ENCODE results near the gene SDCBP2. TPM values are rescaled to one million over a fixed set of nuclear protein-coding genes. Genes with fewer than 3 reads are reported as not detected.

SDCBP2 gene
- polyA plus RNA-seq, 2 of the 4 experiments (the other 2 are of a cell fraction) = 0.35 to 0.58 TPM

DNA sequence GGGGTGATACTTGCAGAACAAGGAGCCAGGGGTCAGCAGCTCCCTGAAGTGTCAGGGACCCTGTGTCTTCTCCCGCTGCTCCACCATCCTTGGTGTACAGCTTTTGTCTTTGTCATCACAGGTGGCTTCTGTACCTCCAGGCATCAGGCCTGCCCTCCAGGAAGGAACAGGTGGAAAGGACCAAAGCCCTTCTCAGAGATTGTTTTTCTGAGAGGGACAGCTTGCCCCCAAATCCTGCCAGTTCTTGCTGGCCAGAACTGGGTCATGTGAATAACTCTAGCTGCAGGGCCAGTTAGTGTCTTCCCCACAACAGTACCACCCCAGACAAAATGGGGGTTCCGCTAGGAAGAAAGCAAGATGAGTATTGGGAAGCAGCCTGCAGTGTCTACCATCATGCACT is 31.5 kb downstream of the SDCBP2 start:
- FAIRE-seq (no peak), ATAC-seq (no peak), DNase-seq (ENCODE audit: low read depth in 1 of 2, low spot score in 1 of 2) (no peak)
- Histone ChIP-seq H3K9me3 (no peaks in the 10 kb centered on the region), H3K4me2 (no peak overlapping the region), H3K4me1 (peaks cover 5% of the 10 kb centered on the region; the same call in 1 of the 3 replicates), H3K27ac (no peak overlapping the region), H3K4me3 (no peak overlapping the region)
- TF ChIP-seq POLR2AphosphoS2 (conservative IDR thresholded peaks at IDR 0.05; ENCODE audit: low read length) (no peak), HOXB5 (CRISPR knock-in tag; IDR thresholded peaks at IDR 0.05) (no peak), NFE2L2 (conservative IDR thresholded peaks at IDR 0.05; ENCODE audit: low read length) (no peak), RFX5 (IDR thresholded peaks at IDR 0.05) (no peak), E2F6 (IDR thresholded peaks at IDR 0.05; ENCODE audit: borderline replicate concordance, low read depth) (no peak), RCOR1 (IDR thresholded peaks at IDR 0.05; ENCODE audit: low read depth, low read length) (no peak)
- TF ChIP-seq, protein P1, sequence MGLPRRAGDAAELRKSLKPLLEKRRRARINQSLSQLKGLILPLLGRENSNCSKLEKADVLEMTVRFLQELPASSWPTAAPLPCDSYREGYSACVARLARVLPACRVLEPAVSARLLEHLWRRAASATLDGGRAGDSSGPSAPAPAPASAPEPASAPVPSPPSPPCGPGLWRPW (IDR thresholded peaks at IDR 0.05) = no peak
- WGBS (ENCODE audit: missing lambda C conversion rate) = 83% methylated on average over 2 of the region's 2 CpGs
- ChIA-PET POLR2A (no interaction called here), CTCF (interaction anchor here (1.0 to 1.4 kb wide), 2 partner anchors 13 to 140 kb away, joined by 3 to 5 read pairs; no protein-coding TSS in a partner anchor)

DNA sequence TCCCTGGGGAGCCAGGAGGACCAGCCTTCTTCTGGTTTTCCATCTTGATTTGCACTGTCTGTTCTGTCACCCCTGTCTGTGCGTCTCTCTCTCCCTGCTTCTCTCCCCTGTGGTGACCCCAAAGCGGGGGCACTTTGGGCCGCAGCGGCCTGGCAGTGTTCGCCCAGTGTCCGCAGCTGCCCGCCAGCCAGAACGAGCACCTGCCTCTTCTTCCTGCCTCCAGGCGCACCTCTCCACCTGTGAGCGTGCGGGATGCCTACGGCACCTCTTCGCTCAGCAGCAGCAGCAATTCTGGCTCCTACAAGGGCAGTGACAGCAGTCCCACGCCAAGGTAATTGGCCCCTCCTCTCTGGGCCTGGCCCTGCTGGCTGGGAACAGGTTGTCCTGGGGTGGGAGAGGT is 32.0 kb downstream of the SDCBP2 start:
- Histone ChIP-seq H3K9me3 (no peaks in the 10 kb centered on the region), H3K27ac (no peak overlapping the region), H3K4me1 (peaks cover 5% of the 10 kb centered on the region; the same call in 1 of the 3 replicates), H3K4me2 (no peak overlapping the region), H3K4me3 (no peak overlapping the region)
- no peak for ATAC-seq
- ChIA-PET CTCF (interaction anchor here (0.6 to 1.4 kb wide), 3 partner anchors 13 to 141 kb away, joined by 3 to 5 read pairs (median 3); no protein-coding TSS in a partner anchor), POLR2A (no interaction called here)
- no peak for TF ChIP-seq HOXA7 (CRISPR knock-in tag; IDR thresholded peaks at IDR 0.05)
- no peak for TF ChIP-seq ZSCAN20 (CRISPR knock-in tag; IDR thresholded peaks at IDR 0.05)
- TF ChIP-seq POLR2A (IDR thresholded peaks at IDR 0.05; ENCODE audit: low read length) = no peak
- no peak for TF ChIP-seq HOXB5 (CRISPR knock-in tag; IDR thresholded peaks at IDR 0.05)
- no peak for TF ChIP-seq NPAS2 (CRISPR knock-in tag; IDR thresholded peaks at IDR 0.05; ENCODE audit: borderline replicate concordance)
- TF ChIP-seq, protein P2, sequence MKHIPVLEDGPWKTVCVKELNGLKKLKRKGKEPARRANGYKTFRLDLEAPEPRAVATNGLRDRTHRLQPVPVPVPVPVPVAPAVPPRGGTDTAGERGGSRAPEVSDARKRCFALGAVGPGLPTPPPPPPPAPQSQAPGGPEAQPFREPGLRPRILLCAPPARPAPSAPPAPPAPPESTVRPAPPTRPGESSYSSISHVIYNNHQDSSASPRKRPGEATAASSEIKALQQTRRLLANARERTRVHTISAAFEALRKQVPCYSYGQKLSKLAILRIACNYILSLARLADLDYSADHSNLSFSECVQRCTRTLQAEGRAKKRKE (CRISPR knock-in tag; IDR thresholded peaks at IDR 0.05; ENCODE audit: low read depth) = no peak
- TF ChIP-seq RARB (CRISPR knock-in tag; IDR thresholded peaks at IDR 0.05) = no peak
- FAIRE-seq = no peak
- 88% methylated on average over 14 of the region's 14 CpGs for WGBS (ENCODE audit: missing lambda C conversion rate)
- DNase-seq (ENCODE audit: low read depth in 1 of 2, low spot score in 1 of 2) = no peak

DNA sequence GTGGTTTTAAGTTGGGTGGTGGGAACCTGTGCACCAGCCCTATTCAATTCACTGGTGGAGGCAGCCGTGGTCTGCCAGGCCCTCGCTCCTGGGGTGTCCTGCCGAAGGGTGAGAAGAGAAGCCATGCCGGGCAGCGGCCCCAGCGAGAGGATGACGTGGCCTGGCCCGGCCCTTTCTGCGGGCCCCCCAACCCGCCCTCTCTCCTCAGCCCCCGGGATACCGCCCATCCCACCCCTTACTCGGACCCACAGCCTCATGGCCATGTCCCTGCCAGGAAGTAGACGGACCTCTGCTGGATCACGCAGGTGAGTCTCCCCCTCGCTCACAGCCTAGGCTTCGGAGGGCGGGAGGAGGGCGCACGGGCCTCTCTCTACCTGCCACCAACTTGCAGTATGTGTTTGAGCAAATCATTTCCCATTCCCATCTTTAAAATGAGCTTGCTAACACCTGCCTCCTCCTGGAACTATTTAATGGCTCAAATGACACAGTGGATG is 32.8 kb downstream of the SDCBP2 start:
- POLR2A ChIA-PET = no interaction called here
- FAIRE-seq (no peak), ATAC-seq (no peak), DNase-seq (ENCODE audit: low read depth in 1 of 2, low spot score in 1 of 2) (no peak)
- Histone ChIP-seq H3K4me3 (no peak overlapping the region), H3K27ac (no peak overlapping the region), H3K9me3 (no peaks in the 10 kb centered on the region), H3K4me2 (no peak overlapping the region), H3K4me1 (peaks cover 5% of the 10 kb centered on the region; the same call in 1 of the 3 replicates)
- WGBS (ENCODE audit: missing lambda C conversion rate) = 88% methylated on average over 18 of the region's 20 CpGs
- TF ChIP-seq CBX2 (IDR thresholded peaks at IDR 0.05; ENCODE audit: borderline replicate concordance, low read depth) (no peak), HMGXB4 (CRISPR knock-in tag; IDR thresholded peaks at IDR 0.05; ENCODE audit: borderline replicate concordance) (no peak), FOSB (CRISPR knock-in tag; IDR thresholded peaks at IDR 0.05) (no peak), CEBPB (IDR thresholded peaks at IDR 0.05) (no peak), TFCP2L1 (CRISPR knock-in tag; IDR thresholded peaks at IDR 0.05) (no peak), CHD2 (IDR thresholded peaks at IDR 0.05; ENCODE audit: low read length, partially characterized antibody) (no peak), NPAS2 (CRISPR knock-in tag; IDR thresholded peaks at IDR 0.05; ENCODE audit: borderline replicate concordance) (no peak), HEYL (CRISPR knock-in tag; IDR thresholded peaks at IDR 0.05) (no peak), RFX5 (IDR thresholded peaks at IDR 0.05) (no peak), EHMT2 (IDR thresholded peaks at IDR 0.05; ENCODE audit: low read depth) (no peak), ZNF302 (CRISPR knock-in tag; IDR thresholded peaks at IDR 0.05) (no peak), JUNB (IDR thresholded peaks at IDR 0.05) (no peak), HDAC2 (IDR thresholded peaks at IDR 0.05) (no peak), KDM1A (IDR thresholded peaks at IDR 0.05; ENCODE audit: low read depth) (no peak), MAFK (IDR thresholded peaks at IDR 0.05; ENCODE audit: partially characterized antibody) (no peak), HOXA7 (CRISPR knock-in tag; IDR thresholded peaks at IDR 0.05) (no peak)
- TF ChIP-seq, protein P2 (CRISPR knock-in tag; IDR thresholded peaks at IDR 0.05; ENCODE audit: low read depth) = no peak
- TF ChIP-seq, protein P3, sequence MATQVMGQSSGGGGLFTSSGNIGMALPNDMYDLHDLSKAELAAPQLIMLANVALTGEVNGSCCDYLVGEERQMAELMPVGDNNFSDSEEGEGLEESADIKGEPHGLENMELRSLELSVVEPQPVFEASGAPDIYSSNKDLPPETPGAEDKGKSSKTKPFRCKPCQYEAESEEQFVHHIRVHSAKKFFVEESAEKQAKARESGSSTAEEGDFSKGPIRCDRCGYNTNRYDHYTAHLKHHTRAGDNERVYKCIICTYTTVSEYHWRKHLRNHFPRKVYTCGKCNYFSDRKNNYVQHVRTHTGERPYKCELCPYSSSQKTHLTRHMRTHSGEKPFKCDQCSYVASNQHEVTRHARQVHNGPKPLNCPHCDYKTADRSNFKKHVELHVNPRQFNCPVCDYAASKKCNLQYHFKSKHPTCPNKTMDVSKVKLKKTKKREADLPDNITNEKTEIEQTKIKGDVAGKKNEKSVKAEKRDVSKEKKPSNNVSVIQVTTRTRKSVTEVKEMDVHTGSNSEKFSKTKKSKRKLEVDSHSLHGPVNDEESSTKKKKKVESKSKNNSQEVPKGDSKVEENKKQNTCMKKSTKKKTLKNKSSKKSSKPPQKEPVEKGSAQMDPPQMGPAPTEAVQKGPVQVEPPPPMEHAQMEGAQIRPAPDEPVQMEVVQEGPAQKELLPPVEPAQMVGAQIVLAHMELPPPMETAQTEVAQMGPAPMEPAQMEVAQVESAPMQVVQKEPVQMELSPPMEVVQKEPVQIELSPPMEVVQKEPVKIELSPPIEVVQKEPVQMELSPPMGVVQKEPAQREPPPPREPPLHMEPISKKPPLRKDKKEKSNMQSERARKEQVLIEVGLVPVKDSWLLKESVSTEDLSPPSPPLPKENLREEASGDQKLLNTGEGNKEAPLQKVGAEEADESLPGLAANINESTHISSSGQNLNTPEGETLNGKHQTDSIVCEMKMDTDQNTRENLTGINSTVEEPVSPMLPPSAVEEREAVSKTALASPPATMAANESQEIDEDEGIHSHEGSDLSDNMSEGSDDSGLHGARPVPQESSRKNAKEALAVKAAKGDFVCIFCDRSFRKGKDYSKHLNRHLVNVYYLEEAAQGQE (IDR thresholded peaks at IDR 0.05) = no peak
- CTCF ChIA-PET = interaction anchor here (0.6 kb wide), 1 partner anchor 42 kb away, joined by 3 read pairs; no protein-coding TSS in a partner anchor
